SU-DHL-6 (cell line): ENCODE results near the gene GREM2.

Source experiments
- CTCF ChIP-seq: fragments of 200-600 bp; sonication (generic); IDR thresholded peaks from one replicate; pipeline ENCODE4 v1.5.1; 2017; ENCODE audit warnings: antibody characterized with exemption, mild to moderate bottlenecking, low read length, moderate library complexity; ENCODE audit not compliant: insufficient read depth, poor library complexity, severe bottlenecking
- EZH2phosphoT487 ChIP-seq: fragments of 200-600 bp; sonication (generic), shearing (Covaris generic); conservative IDR thresholded peaks from 2 replicates; pipeline ENCODE4 v1.6.1; 2018; ENCODE audit warnings: mild to moderate bottlenecking, antibody characterized with exemption, low read length, moderate library complexity, mixed read lengths

GRCh38 chr1:240602189-240602588, 9.8 kb downstream of the GREM2 start:
- TF ChIP-seq CTCF (no peak), EZH2phosphoT487 (no peak)
